ENCODE results near the gene KLHL21.
"Not testable (repeated sequence)": the region's sequence is repeated elsewhere in the genome, so short reads cannot be mapped to it uniquely, and the experiment has no call there.

Gene KLHL21, protein sequence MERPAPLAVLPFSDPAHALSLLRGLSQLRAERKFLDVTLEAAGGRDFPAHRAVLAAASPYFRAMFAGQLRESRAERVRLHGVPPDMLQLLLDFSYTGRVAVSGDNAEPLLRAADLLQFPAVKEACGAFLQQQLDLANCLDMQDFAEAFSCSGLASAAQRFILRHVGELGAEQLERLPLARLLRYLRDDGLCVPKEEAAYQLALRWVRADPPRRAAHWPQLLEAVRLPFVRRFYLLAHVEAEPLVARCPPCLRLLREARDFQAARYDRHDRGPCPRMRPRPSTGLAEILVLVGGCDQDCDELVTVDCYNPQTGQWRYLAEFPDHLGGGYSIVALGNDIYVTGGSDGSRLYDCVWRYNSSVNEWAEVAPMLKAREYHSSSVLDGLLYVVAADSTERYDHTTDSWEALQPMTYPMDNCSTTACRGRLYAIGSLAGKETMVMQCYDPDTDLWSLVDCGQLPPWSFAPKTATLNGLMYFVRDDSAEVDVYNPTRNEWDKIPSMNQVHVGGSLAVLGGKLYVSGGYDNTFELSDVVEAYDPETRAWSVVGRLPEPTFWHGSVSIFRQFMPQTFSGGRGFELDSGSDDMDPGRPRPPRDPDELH

DNA sequence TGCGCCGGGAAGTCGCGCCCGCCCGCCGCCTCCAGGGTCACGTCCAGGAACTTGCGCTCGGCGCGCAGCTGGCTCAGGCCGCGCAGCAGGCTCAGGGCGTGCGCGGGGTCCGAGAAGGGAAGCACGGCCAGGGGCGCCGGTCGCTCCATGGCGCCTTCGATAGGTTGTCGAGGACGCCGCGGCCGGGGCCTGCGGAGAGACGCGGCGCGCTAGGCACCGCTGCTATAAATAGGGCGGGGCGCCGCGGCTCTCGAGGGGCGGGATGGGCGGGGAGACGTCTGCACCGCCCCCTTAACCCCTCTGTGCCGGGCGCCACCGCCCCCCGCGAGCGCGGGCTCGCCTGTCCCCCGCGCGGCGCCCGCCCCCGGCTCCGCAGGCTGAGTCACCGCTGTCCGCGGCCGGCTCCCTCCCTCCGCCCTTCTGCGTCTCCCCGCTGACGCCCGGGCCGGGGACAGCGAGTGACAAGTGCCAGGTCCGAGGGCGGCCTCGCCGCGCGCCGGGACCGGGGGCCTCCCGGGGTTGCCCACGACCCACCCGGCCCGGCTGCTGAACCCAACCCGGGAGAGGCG is at the start of gene KLHL21:
TSS of gene KLHL21 (minus strand) at position 201 of the 569 bp plus-strand sequence. CDS start at position 149, 52 bp downstream.
- peak within 1 kb of the TSS; percentile 79 for H3K4me3 ChIP-seq (ENCODE audit: low read depth, low read length)

DNA sequence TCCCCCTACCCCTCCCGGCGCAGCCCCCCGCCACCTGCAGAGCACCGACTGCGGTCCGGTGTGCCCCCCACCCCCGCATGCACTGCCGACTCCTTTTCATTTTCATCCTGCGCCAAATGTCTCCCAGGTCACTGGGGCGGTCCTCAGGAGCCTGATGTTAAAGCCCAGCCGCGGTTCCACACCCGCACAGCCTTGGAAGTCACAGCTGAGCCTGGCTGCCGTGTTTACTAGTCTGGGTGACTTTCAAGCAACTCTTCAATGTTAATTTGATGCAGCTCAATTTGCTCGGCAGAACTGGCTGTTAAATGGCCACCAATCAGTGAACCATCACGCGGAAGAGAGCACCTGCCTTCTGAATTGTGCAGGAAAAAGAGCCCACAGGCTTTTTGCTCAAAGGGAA is 49.2 kb upstream of the KLHL21 start:
- TF ChIP-seq, protein P1, sequence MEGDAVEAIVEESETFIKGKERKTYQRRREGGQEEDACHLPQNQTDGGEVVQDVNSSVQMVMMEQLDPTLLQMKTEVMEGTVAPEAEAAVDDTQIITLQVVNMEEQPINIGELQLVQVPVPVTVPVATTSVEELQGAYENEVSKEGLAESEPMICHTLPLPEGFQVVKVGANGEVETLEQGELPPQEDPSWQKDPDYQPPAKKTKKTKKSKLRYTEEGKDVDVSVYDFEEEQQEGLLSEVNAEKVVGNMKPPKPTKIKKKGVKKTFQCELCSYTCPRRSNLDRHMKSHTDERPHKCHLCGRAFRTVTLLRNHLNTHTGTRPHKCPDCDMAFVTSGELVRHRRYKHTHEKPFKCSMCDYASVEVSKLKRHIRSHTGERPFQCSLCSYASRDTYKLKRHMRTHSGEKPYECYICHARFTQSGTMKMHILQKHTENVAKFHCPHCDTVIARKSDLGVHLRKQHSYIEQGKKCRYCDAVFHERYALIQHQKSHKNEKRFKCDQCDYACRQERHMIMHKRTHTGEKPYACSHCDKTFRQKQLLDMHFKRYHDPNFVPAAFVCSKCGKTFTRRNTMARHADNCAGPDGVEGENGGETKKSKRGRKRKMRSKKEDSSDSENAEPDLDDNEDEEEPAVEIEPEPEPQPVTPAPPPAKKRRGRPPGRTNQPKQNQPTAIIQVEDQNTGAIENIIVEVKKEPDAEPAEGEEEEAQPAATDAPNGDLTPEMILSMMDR (IDR thresholded peaks at IDR 0.05; ENCODE audit: low read depth, low read length), result no peak
- in situ Hi-C loops (cut with HindIII; ENCODE audit: low sequenced_read_pairs), result no loop called here
- H3K4me3 ChIP-seq (ENCODE audit: low read depth, low read length), result no peak overlapping the region
- no peak for DNase-seq (ENCODE audit: low read depth, low spot score)

More for the DNA sequence above, at the start of gene KLHL21:
- DNase-seq (ENCODE audit: low read depth, low spot score), result peak; percentile 91
- TF ChIP-seq, protein P1 (IDR thresholded peaks at IDR 0.05; ENCODE audit: low read depth, low read length), result no peak
- in situ Hi-C loops (cut with HindIII; ENCODE audit: low sequenced_read_pairs), result no loop called here

DNA sequence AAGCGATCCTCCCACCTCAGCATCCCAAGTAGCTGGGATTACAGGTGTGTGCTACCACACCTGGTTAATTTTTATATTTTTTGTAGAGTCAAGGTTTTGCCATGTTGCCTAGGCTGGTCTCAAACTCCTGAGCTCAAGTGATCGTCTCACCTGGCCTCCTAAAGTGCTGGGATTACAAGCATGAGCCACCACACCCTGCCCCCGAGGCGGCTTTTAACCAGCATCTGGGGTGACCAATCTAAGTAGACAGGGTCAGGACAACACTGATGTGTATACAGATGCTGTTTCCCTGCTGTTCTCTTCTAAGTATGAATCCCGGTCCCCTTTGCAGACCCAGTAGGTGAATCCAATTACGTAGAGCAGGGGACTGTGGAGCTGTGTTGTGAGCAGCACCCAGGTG is 45.9 kb upstream of the KLHL21 start:
- TF ChIP-seq, protein P1 (IDR thresholded peaks at IDR 0.05; ENCODE audit: low read depth, low read length), result no peak
- no peak for DNase-seq (ENCODE audit: low read depth, low spot score)
- H3K4me3 ChIP-seq (ENCODE audit: low read depth, low read length), result no peak overlapping the region
- in situ Hi-C loops (cut with HindIII; ENCODE audit: low sequenced_read_pairs), result no loop called here

DNA sequence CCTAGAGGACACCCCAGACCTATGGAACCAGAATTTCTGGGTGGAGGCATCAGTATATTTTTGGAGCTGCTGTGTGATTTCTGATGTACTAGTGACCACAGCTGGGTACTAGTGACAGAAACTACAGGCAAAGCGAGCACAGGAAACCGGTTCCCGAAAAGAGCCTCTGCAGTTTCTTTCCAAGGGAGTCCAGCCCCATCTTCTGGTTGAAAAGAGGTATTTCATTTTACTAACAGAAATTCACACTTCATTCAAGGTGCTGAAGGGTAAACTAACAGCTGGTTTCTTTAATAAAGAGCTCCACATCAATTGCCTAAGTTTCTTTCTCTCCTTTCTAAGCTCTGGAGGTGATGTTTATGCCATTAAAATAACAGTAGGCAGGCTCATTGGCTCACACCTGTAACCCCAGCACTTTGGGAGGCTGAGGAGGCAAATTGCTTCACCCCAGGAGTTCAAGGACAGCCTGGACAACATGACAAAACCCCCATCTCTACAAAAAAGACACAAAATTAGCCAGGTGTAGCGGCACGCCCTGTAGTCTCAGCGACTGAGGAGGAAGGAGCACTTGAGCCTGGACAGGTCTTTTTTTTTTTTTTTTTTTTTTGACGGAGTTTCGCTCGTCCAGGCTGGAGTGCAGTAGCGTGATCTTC is 44.0 kb upstream of the KLHL21 start:
- in situ Hi-C loops (cut with HindIII; ENCODE audit: low sequenced_read_pairs), result no loop called here
- peak; percentile 52 for DNase-seq (ENCODE audit: low read depth, low spot score)
- TF ChIP-seq, protein P1 (IDR thresholded peaks at IDR 0.05; ENCODE audit: low read depth, low read length), result peak; percentile 61
- no peak overlapping the region for H3K4me3 ChIP-seq (ENCODE audit: low read depth, low read length)

DNA sequence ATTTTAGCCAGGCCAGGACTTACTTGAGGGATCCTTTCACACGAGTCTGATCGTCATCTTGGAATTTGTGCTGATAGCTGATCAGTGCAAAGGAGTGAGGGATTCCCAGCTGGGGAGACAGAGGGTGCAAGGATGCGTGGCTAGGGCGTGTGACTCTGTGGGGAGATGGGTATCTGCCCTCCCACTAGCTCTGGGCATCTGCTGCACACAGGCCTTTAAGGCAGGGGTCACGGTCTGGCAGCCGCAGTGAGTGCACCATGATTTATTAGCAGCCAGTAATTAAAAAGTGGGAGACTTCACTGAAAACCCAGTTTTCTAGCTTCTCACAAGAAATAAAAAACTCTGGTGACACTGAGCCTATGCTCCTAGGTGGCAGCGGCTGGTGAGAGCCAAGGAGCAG is 42.3 kb upstream of the KLHL21 start:
- TF ChIP-seq, protein P1 (IDR thresholded peaks at IDR 0.05; ENCODE audit: low read depth, low read length), result no peak
- H3K4me3 ChIP-seq (ENCODE audit: low read depth, low read length), result no peak overlapping the region
- in situ Hi-C loops (cut with HindIII; ENCODE audit: low sequenced_read_pairs), result no loop called here
- DNase-seq (ENCODE audit: low read depth, low spot score), result no peak

DNA sequence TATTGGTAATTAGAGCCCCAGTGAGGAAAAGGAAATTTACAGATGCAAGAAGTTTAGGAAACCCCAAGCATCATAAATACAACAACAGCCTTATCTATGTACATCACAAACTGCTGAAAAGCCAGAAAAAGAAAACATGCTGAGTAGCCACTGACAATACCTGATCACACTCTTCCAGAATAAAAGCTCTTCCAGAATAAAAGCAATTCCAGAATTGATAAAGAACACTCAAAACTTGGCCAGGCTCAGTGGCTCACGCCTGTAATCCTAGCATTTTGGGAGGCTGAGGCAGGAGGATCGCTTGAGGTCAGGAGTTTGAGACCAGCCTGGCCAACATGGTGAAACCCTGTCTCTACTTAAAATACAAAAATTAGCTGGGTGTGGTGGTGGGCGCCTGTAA is 38.2 kb upstream of the KLHL21 start:
- in situ Hi-C loops (cut with HindIII; ENCODE audit: low sequenced_read_pairs); DNase-seq (ENCODE audit: low read depth, low spot score); H3K4me3 ChIP-seq (ENCODE audit: low read depth, low read length): not testable (repeated sequence)
